Measurements from ENCODE around the gene KBTBD4. TPM values are rescaled to one million over a fixed set of nuclear protein-coding genes. Genes with fewer than 3 reads are reported as not detected.

KBTBD4 gene
- total and polyA plus RNA-seq, 2 of the 8 experiments (the other 6 are each of a cell fraction or from before 2014, with no cell fraction given), result 12.0 to 19.5 TPM

GRCh38 chr11:47571895-47572294 is 6.9 kb downstream of the KBTBD4 start:
- H2AK5ac ChIP-seq (ENCODE audit: low read depth, low read length), result no peak overlapping the region
- WGBS, 2 experiments (ENCODE audit: extremely low coverage in 1 of 2, insufficient coverage in 1 of 2, insufficient read length in 1 of 2, insufficient replicate concordance in 2 of 2, low coverage in 1 of 2, low lambda C conversion rate in 2 of 2, missing lambda C conversion rate in 1 of 2), result 86% methylated on average over 1 of the region's 1 CpG; no CpG with 5 or more reads in 1 of the 2 experiments
- DNase-seq (ENCODE audit: low read depth in 1 of 2, low spot score in 2 of 2) (no peak), FAIRE-seq (no peak)
- H4K91ac ChIP-seq (replicated peaks; ENCODE audit: insufficient read length, low read length), result no peak overlapping the region
- ChIA-PET CTCF (ENCODE audit: partially characterized antibody) (interaction anchor here (2.0 kb wide), 1 partner anchor 45 kb away, joined by 5 read pairs; no protein-coding TSS in a partner anchor), POLR2A (ENCODE audit: partially characterized antibody) (interaction anchor here (1.1 to 1.5 kb wide), 5 partner anchors 9 to 49 kb away, joined by 3 to 8 read pairs (median 4); partner anchors contain the start of gene CELF1)
- H3K36me3 ChIP-seq (ENCODE audit: control insufficient read depth in 2 of 4, insufficient read depth in 4 of 4, low read length in 3 of 4), result peaks cover 11 to 44% (median 23%) of the 10 kb centered on the region in 4 experiments
- no peak overlapping the region for H2BK5ac ChIP-seq (ENCODE audit: low read depth, low read length)
- no peaks in the 10 kb centered on the region for H3K23me2 ChIP-seq (ENCODE audit: low read depth, low read length)
- H3K4ac ChIP-seq (replicated peaks; ENCODE audit: insufficient read length, low read depth, low read length), result no peak overlapping the region
- no peak overlapping the region for H2BK120ac ChIP-seq (replicated peaks; ENCODE audit: low read depth, low read length)
- no peak overlapping the region for H3K27ac ChIP-seq (ENCODE audit: low read depth, low read length)
- H3K9ac ChIP-seq (replicated peaks in 1 of 4; ENCODE audit: extremely low read depth in 1 of 4, low read depth in 3 of 4, low read length in 3 of 4), result no peak overlapping the region
- H3K4me2 ChIP-seq (ENCODE audit: insufficient read depth in 1 of 2, low read depth in 2 of 2, low read length in 2 of 2), result no peak overlapping the region
- no peak overlapping the region for H3K18ac ChIP-seq (ENCODE audit: extremely low read depth, low read length)
- no peak overlapping the region for H2BK12ac ChIP-seq (ENCODE audit: low read depth, low read length)
- peaks cover 0 to 9% of the 10 kb centered on the region in 2 experiments; a peak in 2 of 4 replicates for H3K79me2 ChIP-seq (ENCODE audit: control insufficient read depth in 1 of 2, insufficient read depth in 2 of 2, low read length in 2 of 2)
- no peaks in the 10 kb centered on the region for H3K9me3 ChIP-seq (ENCODE audit: insufficient read depth in 2 of 2, low read depth in 1 of 2, low read length in 1 of 2)
- H3K23ac ChIP-seq (ENCODE audit: insufficient read length), result no peak overlapping the region
- peaks cover 8% of the 10 kb centered on the region; the same call in 1 of the 2 replicates for H3K79me1 ChIP-seq (ENCODE audit: low read depth, low read length)
- no peak overlapping the region for H4K8ac ChIP-seq (ENCODE audit: extremely low read depth, insufficient read depth, low read length)
- H2AFZ ChIP-seq (ENCODE audit: low read length), result no peak overlapping the region
- no peak overlapping the region for H2BK20ac ChIP-seq (ENCODE audit: low read length)
- H4K5ac ChIP-seq (ENCODE audit: insufficient read length, low read depth, low read length), result no peak overlapping the region
- no peak overlapping the region for H2BK15ac ChIP-seq (ENCODE audit: low read length)
- no peak overlapping the region for H3K4me3 ChIP-seq (ENCODE audit: extremely low read depth in 1 of 4, insufficient read depth in 2 of 4, low read depth in 3 of 4, low read length in 4 of 4)
- H3K4me1 ChIP-seq (replicated peaks in 1 of 4; ENCODE audit: control insufficient read depth in 3 of 4, insufficient read depth in 4 of 4, low read length in 3 of 4), result no peaks in the 10 kb centered on the region
- no peaks in the 10 kb centered on the region for H3K27me3 ChIP-seq (replicated peaks in 1 of 4; ENCODE audit: control insufficient read depth in 3 of 4, extremely low read depth in 1 of 4, insufficient read depth in 3 of 4, low read length in 3 of 4)
- H4K20me1 ChIP-seq (replicated peaks in 1 of 2; ENCODE audit: control insufficient read depth in 1 of 2, insufficient read depth in 2 of 2, low read length in 2 of 2), result peaks cover 0 to 8% of the 10 kb centered on the region in 2 experiments
- no peak overlapping the region for H3K56ac ChIP-seq (replicated peaks; ENCODE audit: insufficient read length, low read depth, low read length)
- TF ChIP-seq SIX5 (IDR thresholded peaks at IDR 0.05; ENCODE audit: low read depth, low read length) (no peak), RFX5 (IDR thresholded peaks at IDR 0.05; ENCODE audit: borderline replicate concordance, low read depth, low read length) (no peak), KDM4A (IDR thresholded peaks at IDR 0.05; ENCODE audit: low read depth, low read length, severe bottlenecking) (no peak), JUN (IDR thresholded peaks at IDR 0.05; ENCODE audit: low read depth, low read length) (no peak), BCL11A (IDR thresholded peaks at IDR 0.05; ENCODE audit: low read depth in 2 of 2, low read length in 2 of 2) (no peak), TEAD4 (IDR thresholded peaks at IDR 0.05; ENCODE audit: low read depth, low read length) (no peak), ASH2L (IDR thresholded peaks at IDR 0.05; ENCODE audit: low read length) (no peak), NANOG (IDR thresholded peaks at IDR 0.05; ENCODE audit: insufficient read depth, low read depth, low read length, poor library complexity, severe bottlenecking) (no peak), SIRT6 (IDR thresholded peaks at IDR 0.05; ENCODE audit: low read length) (no peak), KDM5A (IDR thresholded peaks at IDR 0.05; ENCODE audit: low read length) (no peak), KDM1A (IDR thresholded peaks at IDR 0.05; ENCODE audit: borderline replicate concordance, low read length) (no peak)
- H3K14ac ChIP-seq (ENCODE audit: insufficient read length), result no peak overlapping the region
